ENCODE data around the gene YTHDF2.
"Not testable (repeated sequence)": the region's sequence is repeated elsewhere in the genome, so short reads cannot be mapped to it uniquely, and the experiment has no call there.

YTHDF2 gene

DNA sequence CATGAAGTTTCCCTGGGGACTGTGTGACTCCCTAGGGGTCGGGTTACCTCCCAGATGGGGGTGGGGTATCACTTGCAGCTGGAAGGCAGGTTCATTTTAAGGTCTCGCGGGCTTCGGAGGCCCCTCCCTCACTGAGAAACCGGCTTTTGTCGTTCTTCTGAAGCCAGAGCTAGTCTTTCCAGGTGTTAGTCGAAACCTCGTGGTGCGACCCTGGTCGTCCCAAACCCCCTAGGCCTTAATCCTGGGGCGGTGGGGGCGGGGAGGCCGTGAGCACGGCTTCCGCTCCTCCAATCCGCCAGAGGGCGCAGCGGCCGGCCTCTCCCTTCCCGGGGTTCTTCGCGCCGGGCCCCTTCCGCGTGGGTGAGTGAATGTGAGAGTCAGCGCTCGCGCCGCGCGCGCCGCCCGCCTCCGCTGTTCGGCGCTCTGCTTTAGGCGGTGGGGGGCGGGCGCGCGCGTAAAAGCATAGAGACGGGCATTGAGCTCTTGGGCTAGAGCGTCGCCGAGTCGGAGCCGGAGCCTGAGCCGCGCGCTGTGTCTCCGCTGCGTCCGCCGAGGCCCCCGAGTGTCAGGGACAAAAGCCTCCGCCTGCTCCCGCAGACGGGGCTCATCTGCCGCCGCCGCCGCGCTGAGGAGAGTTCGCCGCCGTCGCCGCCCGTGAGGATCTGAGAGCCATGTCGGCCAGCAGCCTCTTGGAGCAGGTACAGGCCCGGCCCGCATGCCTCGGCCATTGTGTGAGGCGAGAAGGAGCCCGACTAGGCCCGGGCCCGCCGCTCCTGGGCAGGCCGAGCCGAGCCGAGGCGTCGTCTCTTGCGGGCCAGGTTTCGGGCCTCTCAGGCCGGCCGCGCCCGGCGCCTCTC lies at the start of gene YTHDF2:
TSS of gene YTHDF2 (plus strand) at position 491 of the 857 bp plus-strand sequence. CDS start at position 672, 181 bp downstream.
- peak; percentile 60 to 97 (median 92) for DNase-seq

DNA sequence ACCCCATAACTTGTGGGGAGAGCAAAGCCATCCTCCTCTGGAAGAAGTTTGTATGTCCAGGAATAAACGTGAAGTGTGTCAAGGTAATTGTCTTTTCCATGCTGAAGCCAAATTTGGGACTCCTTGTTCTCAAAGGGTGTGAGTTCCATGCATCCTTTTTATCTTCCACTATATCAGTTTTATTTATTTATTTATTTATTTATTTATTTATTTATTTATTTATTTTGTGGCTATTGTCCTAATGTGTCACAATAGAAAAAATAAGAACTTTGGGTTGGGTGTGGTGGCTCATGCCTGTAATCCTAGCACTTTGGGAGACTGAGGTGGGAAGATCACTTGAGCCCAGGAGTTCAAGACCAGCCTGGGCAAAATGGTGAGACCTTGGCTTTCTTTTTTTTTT lies 45.1 kb upstream of the YTHDF2 start:
- DNase-seq: not testable (repeated sequence)

DNA sequence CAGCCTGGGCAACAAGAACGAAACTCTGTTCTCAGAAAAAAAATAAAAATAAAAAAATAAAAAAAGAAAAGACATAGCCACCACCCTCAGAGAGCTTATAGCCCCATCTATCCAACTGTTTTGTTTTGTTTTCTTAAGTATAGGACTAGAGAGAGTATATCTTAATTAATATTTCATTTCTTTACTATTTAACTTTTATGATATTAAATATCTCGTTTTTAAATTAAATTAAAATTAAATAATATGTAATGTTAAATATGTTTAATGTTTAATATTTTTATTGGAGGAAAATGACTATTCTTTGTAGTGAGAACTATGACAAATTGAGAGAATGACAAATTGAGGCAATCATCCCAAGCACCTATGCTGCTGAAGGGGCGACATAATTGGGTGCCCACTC lies 33.1 kb upstream of the YTHDF2 start:
- no peak for DNase-seq

DNA sequence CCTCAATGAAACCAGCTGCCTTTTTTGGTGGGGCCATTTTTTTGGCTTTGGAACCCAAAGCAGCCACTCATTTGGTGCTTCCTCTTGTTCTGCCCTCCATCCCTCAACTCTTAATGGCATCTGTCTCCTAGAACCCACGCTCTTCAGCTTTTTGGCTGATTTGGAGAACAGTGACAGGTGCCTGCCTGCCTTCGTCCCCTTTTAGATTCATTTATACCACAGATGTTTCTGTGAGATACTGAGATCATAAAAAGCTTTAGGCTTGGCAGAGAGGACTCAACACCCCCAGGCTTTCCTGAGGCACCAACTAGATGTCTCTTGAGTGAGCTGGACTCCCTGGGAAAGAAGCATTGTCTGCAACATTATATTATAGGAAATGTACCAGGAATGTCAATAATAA lies 20.4 kb upstream of the YTHDF2 start:
- DNase-seq: peak in 22 of 58 donors; percentile 4 to 62 (median 22)

DNA sequence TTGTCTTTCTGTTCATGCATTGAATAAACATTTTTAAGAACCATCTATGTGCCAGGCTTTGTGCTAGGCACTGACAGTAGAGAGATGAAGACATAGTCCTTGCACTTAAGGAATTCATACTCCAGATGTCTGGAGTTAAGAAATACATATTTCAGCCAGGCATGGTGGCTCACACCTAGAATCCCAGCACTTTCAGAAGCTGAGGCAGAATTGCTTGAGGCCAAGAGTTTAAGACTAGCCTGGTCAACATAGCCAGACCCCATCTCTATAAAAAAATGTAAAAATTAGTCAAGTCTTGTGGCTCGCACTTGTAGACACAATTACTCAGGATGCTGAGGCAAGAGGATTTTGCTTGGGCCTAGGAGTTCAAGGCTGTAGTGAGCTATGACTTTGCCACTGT lies 18.6 kb upstream of the YTHDF2 start:
- no peak for DNase-seq

DNA sequence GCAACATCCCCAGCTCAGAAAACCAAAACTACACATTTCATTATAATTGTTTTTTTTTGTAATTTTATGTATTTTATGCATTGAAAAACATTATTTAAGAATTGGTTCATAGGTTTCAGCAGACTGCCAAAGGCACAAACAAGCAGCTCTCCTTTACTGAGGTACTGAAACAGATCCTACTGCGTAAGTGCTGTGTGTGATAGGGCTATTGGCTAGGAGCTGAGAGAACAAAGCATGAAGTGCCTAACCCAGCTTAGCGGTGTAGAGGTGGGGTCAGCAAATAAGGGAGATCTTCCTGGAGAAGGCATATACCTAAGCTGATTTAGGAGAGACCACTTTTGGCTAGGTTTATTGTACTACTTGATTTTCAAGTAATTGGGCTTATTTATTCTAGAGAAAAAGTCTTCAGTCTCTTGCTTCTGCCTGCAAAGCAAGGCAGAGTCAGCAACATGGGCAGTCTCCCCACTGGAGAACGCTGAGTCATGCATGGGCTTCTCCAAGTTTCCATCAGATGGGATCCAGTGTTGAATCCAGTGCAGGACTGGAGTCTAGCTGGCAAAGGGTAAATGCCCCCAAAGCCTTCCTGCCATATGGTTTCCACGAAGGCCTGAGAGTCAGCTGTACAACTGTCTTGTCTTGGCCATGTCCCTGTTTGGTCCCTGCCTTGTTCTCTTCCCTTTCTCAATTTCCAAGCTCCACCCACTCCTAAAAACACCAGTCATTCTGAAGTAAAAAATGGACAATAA lies 18.0 kb upstream of the YTHDF2 start:
- DNase-seq: peak in 4 of 58 donors; percentile 1 to 9 (median 4)

DNA sequence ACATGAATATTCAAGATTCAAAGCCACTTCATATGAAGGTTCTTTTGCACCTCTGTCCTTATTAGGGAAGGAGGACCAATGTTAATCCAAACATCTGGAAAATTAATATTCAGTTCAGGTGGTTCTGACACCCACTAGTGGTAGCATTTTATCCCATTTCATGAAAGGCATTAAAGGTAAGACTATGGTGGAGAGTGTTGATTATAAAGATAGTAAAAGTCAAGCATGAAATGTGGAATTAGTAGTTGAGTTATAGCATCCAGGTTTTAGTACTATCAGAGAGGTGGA lies 17.5 kb upstream of the YTHDF2 start:
- DNase-seq: no peak

DNA sequence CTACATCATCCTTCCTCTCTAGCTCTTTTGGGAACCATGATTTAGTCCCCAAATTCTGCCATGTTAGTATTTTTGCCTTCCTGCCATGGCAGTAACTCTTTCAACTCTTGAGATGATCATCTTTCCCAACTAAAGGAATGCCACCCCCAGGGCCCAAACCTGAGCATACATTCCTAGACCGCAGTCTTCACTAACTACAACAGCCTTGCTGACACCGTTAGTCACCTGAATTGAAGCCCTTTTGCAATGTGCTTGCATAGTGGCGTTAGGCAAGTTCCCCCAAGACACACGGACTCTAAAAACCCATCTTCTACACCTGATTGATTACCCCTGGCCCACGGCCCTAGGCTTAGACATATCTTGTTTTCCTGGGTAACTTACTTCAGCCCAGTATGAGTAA lies 16.4 kb upstream of the YTHDF2 start:
- no peak for DNase-seq

DNA sequence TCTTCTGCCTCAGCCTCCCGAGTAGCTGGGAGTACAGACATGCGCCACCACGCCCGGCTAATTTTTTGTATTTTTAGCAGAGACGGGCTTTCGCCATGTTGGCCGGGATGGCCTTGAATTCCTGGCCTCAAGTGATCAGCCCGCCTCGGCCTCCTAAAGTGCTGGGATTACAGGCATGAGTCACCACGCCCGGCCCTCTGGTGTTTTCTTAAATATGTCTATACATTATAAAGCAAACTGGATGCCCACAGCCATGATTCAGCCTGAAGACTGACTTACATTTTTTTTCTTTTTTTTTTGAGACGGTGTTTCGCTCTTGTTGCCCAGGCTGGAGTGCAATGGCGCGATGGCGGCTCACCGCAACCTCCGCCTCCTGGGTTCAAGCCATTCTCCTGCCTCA lies 14.8 kb upstream of the YTHDF2 start:
- not testable (repeated sequence) for DNase-seq

DNA sequence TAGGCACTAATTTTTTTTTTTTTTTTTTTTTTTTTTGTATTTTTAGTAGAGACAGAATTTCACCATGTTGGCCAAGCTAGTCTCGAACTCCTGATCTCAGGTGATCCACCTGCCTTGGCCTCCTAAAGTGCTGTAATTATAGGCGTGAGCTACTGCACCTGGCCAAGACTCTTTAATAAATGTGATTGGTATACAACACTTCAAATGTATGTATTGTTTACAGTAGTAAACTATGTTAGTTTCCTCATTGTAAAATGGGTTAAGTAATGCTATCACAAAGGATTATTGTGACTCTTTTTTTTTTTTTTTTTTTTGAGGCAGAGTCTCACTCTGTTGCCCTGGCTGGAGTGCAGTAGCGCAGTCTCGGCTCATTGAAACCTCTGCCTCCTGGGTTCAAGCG lies 11.4 kb upstream of the YTHDF2 start:
- not testable (repeated sequence) for DNase-seq

DNA sequence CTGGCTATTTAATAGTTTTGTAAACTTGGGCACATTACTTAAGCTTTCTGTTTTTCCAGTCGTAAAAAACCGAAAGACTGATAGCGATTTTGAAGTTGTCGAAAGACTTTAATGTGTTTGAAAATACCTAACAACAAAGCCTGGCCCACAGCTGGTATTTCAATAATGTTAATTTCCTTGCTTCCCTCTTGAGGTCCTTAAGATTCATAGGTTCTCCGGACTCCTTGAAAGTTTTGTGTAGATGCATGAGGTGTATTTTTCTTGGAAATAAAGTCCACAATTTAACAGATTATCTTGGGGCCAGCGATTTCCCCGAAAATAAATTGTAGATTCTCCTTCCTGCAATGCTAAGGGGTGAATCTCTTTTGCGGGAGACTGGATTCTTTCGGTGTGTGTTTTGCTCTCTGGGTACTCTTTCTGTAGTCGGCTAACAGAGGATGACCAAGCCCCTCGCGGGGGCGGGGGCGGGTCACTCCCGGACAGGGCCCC lies 735 bp upstream of the YTHDF2 start:
- DNase-seq: no peak

DNA sequence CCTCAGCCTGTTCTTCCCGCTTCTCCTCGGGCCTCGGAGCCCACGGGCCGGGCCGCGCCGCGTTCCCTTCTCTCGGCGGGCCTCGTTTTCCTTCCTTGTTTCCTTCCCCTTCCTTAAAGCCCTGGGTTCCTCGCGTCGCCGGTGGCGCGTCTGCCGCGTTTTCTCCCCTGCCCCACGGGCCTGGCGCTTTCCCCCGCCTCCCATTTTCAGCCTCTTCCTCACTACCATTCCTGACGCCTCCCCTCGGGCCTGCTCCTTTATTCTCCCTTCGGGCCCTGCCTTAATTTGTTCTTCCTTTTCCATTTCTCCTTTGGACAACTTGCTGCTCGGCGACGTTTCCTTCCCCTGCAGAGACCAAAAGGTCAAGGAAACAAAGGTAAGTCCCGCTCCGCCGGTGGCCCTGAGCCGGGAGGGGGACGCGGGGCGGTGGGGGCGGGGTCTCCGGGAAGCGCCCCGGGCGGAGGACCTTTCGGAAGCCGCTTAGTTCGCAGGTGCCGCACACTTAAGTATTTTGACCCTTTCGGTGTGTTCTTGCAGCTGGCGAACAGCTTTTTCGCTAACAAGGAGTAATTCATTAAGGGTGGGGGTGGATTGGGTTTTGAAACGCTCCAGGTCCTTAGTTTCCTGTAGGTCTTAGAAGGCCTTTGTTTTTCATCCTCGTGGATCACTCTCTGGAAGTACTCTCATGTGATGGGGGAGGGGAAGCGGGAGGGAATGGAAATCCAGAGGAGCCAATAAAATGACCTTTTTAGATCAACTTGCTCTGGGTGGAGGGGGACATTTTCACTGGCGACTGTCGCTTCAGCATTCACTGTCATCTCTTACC lies 780 bp downstream of the YTHDF2 start:
- peak in 15 of 58 donors; percentile 3 to 47 (median 20) for DNase-seq

DNA sequence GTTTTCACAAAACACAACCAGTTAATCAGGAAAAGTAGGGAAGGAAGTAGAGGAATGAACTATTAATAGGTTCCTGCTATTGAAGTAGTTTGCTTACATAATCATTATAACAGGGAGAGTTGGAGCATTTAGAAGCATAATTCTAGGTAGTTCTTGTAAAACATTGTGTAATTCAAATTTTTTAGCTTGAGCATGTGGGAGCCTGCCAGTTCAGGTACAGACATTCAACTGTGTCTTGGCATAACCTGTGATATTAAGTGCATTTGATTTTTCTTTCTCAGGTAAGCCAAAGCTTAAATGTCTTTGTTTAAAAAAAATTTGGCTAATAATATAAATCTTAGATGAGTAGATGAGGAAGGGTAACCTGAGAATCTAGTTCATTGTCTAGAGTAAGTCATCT lies 3.4 kb downstream of the YTHDF2 start:
- no peak for DNase-seq

DNA sequence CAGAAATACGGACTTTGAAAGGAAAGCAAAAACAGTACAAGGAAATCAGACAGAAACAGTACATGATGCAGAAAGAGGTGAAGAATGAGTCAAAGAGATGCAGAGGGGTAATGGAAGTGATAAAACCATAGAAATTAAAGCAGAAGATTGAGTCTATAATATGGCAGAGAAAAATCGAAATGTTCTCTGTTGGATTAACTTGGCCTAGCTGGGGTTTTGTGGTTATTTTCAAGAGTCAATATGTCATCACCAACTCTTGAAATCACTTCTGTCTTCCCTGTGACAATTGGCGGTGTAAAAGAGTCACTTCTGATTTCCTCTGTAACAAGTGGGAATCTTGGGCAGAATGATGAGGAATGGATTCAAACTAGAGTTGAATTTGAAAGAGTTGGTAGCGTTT lies 7.4 kb downstream of the YTHDF2 start:
- DNase-seq: no peak

DNA sequence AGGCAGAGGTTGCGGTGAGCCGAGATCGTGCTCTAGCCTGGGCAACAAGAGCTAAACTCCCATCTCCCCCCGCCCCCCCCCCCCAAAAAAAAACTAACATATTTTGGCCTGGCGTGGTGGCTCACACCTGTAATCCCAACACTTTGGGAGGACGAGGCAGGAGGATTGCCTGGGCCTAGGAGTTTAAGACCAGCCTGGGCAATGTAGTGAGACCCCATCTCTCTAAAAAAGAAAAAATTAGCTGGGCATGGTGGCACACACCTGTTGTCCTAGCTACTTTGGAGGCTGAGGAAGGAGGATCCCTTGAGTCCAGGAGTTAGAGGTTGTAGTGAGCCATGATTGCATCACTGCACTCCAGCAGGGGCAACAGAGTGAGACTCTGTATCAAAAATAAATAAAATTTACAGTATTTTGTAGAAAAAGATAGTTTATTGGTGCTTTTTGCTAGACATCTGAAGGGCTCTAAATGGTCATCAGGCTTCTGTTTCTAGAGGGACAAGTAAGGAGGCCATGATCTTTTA lies 9.0 kb downstream of the YTHDF2 start:
- DNase-seq: no peak

DNA sequence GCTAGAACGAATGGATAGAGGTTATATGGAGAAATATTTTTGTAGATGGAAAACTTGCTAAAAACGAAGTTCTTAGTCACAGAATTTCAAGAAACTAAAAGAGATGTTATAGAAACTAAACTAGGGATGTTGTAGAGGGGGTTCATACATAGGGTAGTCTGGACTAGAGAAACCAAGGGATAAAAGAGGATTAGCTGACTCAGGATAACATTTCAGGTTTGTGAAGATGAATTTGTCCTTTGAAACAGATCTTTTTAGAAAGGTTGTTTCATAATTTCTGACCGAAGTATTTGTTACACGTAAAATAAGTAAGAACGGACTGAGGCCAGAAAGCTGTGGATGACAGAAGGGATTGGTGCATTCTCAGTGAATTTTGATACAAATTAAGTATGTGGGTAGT lies 13.6 kb downstream of the YTHDF2 start:
- DNase-seq: no peak

DNA sequence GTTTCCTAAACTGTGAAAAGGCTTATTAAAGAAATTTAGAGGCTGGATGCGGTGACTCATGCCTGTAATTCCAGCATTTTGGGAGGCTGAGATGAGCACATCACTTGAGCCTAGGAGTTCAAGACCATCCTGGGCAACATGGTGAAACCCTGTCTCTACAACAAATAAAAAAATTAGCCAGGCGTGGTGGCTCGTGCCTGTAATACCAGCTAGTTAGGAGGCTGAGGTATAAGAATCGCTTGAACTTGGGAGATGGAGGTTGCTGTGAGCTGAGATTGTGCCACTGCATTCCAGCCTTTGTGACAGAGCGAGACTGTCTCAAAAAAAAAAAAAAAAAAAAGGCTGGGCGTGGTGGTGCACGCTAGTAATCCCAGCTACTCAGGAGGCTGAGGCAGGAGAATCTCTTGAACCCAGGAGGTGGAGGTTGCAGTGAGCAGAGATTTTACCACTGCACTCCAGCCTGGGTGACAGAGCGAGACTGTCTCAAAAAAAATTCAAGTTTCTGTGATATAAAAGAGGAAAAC lies 14.1 kb downstream of the YTHDF2 start:
- DNase-seq: not testable (repeated sequence)

DNA sequence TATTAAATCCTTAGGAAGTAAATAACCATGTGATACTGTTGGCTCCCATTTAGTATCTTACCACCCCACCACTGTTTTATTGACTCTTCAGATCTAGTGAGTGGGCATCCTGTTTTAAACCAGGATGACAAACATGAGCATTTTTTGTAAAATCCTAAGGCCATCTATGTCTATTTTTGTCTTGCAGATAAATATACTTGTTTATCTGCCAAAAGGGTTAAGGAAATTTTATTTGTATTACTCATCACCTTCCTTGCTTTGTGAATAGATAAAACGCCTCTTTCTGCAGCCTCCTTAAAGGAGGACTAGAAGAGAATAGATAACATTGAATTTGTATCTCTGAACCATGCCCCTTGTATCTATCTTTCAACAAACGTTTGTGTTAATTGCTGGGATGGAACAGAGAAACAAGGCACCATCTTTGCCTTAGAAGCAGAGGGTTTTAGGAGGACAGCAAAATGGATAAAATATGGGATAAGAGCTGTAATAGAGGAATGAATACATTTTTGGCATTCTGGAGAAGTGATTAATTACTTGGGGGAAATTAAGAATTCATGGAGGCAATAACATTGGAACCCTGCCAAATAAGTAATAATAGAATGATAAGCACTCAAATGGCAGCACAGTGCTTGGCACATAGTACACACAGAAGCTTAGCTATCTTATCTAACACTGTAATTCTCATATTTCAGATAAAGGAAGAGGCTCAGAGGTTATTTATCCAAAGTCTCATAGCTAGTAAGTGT lies 14.7 kb downstream of the YTHDF2 start:
- DNase-seq: no peak

DNA sequence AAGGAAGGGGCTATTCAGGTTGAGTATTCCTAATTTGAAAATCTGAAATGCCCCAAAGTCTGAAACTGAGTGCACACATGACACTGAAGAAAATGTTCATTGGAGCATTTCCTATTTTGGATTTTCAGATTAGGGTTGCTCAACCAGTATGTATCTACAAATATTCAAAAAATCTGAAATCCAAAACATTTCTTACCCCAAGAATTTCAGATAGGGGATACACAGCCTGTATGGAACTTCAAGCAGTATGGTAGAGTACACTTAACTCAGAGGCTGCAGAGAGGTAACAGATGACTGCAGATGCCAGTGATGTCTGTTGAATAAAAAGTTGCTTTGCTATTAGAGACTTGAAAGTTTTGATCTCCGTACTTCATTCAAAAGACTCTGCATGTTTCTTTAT lies 19.0 kb downstream of the YTHDF2 start:
- no peak for DNase-seq

DNA sequence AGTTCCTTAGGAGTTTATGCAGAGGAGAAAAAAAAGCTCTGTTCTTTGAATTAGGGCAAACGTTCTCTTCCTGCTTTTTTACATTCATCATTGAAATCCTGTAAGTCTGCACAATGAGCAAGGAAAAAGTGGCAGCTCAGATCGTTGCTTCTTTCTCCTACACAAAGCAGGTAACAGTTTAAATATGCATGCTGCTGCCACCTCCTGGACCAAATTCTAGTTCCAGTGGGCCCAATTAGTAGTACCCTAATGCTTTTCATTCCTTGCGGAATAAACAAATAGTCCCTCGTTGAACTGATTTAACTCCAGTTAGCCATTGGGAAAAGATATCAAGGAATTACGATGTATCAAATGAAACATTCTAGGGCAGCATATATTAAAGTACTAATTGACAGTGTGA lies 20.1 kb downstream of the YTHDF2 start:
- peak in 1 of 58 donors; percentile 9 for DNase-seq
